Lower leg skin (tissue), 3 donors: ENCODE measurements around the gene ADRB2.

ENCODE experiments used
- CTCF ChIP-seq, 3 donors: fragments of 450-650 bp; IDR thresholded peaks; one replicate each; pipeline ENCODE4 v1.5.1; 2016; ENCODE audit warnings: antibody characterized with exemption in 3 of 3, mild to moderate bottlenecking in 3 of 3, moderate library complexity in 2 of 3
- POLR2A ChIP-seq, 2 donors: fragments of 450-650 bp; IDR thresholded peaks; one replicate each; pipeline ENCODE4 v1.6.1; 2016 to 2017; ENCODE audit warnings: antibody characterized with exemption in 2 of 2, mild to moderate bottlenecking in 1 of 2, moderate library complexity in 1 of 2

GRCh38 chr5:148875205-148875875 lies 48.9 kb downstream of the ADRB2 start:
- no peak for TF ChIP-seq CTCF (IDR thresholded peaks at IDR 0.05)
- TF ChIP-seq POLR2A (IDR thresholded peaks at IDR 0.05), result no peak
